ENCODE data around the gene TPCN1.

Gene TPCN1

DNA sequence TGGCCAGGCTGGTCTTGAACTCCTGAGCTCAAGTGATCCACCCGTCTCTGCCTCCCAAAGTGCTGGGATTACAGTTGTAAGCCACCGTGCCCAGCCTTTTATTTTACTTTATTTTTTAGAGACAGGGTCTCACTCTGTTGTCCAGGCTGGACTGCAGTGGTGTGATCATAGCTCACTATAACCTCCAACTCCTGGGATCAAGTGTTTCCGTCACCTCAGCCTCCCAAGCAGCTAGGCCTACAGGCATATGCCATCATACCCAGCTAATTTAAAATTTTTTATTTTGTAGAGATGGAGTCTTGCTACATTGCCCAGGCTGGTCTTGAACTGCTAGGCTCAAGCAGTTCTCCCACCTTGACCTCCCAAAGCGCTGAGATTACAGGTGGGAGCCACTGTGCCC lies 3.7 kb downstream of the TPCN1 start:
- no peak for DNase-seq (ENCODE audit: low read depth)

DNA sequence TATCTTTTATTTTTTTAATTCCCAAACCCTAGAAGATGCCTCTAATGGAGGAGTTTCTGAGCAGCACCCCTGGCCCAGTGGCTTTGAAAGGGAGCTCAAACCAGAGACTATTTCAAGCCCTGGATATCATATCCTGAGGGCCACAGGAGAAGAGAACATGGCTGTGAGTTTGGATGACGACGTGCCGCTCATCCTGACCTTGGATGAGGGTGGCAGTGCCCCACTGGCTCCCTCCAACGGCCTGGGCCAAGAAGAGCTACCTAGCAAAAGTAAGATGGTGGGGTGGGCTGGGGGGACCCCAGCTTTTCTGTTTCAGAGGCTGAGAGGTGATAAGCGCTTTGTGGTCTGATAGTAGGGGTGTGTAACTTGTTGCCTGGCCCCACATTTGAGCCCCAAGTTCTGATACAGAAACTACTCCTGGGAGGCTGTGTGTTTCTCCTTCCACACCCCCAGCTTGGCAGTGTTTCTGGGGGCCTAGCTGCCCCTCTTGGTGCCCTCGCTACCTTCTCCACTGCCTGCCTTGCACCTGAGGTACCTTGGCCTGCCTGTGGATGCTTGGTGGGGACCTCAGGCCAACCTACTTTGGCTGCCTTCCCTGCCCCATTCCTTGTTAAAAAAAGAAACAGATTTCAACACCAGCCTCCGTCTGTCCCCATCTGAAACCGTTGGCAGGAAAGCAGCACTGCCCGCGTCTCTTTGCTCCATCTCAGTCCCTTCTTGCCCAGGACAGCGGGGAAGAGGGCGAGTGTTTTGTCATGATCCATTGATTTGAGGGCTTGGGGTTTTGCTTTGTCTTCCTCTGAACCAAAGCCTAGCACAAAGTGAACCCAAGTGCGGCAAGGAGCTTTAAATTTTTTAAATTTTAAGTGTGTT lies 5.7 kb downstream of the TPCN1 start:
- DNase-seq (ENCODE audit: low read depth) = no peak

GRCh38 chr12:113227686-113228391 lies 6.6 kb downstream of the TPCN1 start:
- no peak for DNase-seq (ENCODE audit: low read depth)

GRCh38 chr12:113228394-113229028 lies 7.2 kb downstream of the TPCN1 start:
- DNase-seq (ENCODE audit: low read depth) = no peak

- no peak for DNase-seq (ENCODE audit: low read depth)
These were observed 9.3 kb downstream of the TPCN1 start for GRCh38 chr12:113230315-113231234.

- no peak for DNase-seq (ENCODE audit: low read depth)
These were observed 10.2 kb downstream of the TPCN1 start for GRCh38 chr12:113231235-113232088.

GRCh38 chr12:113232089-113232839 lies 11.0 kb downstream of the TPCN1 start:
- DNase-seq (ENCODE audit: low read depth) = no peak

- DNase-seq (ENCODE audit: low read depth) = no peak
These were observed 11.7 kb downstream of the TPCN1 start for GRCh38 chr12:113232840-113233585.

- DNase-seq (ENCODE audit: low read depth) = no peak
These were observed 12.7 kb downstream of the TPCN1 start for GRCh38 chr12:113233967-113234366.

DNA sequence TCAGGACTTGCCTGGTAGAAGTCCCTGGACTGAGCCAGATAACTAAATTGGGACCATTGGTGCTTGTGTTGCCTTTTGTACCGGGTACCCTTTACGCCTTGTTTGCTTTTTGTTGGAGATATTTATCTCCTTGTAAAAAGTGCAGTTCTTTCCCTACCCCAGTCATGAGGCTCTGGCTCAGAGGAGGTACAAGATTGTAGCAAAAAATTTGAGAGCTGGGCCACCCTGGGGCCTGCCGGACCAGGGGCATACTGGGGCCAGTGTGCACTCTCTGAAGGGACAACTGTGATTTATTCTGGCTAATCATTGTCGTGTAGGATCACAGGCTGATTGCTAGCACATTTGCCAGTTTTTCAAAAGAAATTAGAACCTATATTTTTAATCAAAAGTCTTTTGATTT lies 13.2 kb downstream of the TPCN1 start:
- DNase-seq (ENCODE audit: low read depth) = no peak

GRCh38 chr12:113235976-113236375 lies 14.7 kb downstream of the TPCN1 start:
- DNase-seq (ENCODE audit: low read depth) = no peak

DNA sequence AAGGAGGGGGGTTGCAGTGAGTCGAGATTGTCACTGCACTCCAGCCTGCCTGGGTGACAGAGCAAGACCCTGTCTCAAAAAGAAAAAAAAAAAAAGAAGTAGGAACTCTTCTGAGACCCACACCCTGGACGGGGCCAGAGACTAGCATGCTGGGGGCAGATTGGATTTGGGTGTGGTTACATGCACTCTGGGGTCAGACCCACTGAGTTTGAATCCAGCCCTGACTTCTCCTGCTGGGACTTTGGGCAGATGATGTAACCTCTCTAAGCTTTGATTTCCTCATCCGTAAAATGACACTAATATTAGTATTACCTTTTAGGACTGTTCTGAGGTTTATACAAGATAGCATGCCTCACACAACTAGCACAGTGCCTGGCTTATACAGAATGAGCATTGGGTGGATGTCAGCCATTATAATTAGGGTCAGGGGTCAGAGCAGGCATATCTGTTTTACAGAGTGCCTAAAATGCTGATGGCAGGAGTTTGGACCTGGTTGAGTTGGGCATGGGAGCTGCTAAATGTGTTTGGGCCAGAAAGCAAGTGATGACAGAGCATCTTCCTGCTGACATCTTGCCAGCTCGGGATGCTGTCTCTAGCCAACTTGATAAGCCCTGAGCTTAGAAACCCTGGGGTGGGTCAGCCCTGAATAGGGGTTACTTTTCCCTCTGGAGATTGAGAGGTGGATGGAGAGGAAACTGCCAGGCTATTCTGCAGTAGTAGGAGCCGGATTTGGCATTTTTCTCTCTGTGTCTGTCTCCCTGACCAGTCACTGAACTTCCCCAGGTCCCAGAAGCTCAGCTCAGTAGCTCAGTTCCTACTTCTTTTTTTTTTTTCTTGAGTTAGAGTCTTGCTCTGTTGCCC lies 15.5 kb downstream of the TPCN1 start:
- no peak for DNase-seq (ENCODE audit: low read depth)

DNA sequence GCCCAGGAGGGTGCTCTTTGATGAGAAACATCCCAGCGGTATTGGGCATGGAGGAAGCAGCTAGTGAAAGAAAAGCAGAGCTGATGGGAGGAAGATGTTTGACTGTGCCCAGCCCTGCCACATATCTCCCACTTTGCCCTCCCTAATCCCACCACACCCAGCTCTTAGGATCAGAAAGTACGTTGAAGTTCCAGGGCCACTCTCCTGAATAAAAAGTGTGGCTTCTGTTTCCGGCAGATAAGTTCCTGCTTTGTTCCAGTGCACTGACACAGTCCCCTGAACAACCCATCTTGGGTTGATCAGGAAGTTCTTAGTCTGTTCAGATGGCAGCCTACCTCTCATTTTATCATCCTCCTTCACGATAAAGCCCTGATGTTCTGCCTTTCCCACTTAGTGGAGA lies 16.5 kb downstream of the TPCN1 start:
- DNase-seq (ENCODE audit: low read depth) = no peak

DNA sequence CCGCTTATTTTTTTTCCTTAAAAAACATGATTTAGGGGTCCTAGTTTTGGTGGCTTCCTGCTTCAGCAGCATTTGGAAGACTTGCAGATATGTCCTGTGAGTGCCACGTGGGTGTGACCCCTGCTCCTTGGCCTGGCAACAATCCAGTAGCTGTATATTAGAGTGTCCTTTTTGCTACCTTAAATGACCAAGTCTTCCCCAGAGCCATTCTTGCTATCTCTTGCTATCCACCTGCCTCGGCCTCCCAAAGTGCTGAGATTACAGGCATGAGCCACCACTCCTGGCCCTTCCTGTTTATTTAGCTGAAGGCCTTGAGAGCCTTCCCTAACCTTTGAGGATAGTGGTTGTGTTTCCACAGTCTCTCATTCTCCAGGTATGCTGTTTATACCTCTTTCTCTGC lies 17.0 kb downstream of the TPCN1 start:
- no peak for DNase-seq (ENCODE audit: low read depth)

DNA sequence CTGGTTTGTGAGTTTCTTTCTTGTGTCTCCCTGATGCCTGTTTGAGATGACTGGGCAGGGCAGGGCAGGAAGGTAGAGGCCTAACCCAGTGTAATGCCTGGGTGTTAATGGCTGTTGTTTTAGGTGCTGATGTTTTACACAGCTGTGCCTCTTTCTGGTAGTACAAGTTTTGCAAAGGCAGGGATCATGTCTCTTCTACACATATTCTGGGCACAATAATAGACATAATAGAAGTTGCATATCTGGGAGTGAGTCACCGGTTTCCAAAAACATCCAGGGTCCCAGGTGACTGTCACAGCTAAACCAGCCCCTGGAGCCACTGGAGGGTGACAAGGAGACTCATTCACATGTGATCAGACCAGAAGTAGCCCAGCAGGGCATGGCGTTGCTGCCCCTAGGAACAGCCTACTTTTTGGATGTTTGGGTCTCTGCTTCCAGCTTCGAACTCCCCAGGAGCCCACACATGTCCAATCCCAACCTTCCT lies 18.1 kb downstream of the TPCN1 start:
- DNase-seq (ENCODE audit: low read depth) = no peak

DNA sequence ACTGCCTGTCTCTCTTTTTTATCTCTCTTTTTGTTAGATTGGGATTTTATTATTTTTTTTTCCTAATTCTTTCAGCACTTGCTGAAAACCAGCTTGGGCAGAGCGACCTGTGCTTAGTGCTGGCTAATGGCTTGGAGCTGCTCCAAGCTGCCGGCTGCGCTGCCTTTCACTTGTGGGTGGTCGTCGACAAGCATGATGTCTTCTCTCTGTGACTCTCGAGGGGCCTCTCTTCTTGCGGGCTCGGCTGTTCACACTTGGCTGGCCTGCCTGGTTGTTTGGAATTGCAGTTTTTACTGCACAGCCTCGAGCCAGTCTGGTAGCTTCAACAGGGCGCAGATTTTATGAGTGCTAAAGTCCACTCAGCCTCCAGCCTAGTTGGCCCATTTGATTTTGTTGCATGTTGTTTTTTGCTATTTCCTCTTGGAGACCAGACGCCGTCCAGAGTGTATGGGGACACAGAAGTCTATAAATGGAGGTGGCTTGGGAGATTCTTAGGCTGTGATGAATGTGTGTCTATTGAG lies 18.6 kb downstream of the TPCN1 start:
- DNase-seq (ENCODE audit: low read depth) = no peak

- no peak for DNase-seq (ENCODE audit: low read depth)
These were observed 19.1 kb downstream of the TPCN1 start for GRCh38 chr12:113240395-113240794.

All from HS-5 (cell line).